NCI-H1417 treated with DMSO at 0.1 percent for 48 hours (cell line): ENCODE data around the gene GRK4.
"Not testable (repeated sequence)": the region's sequence is repeated elsewhere in the genome, so short reads cannot be mapped to it uniquely, and the experiment has no call there.

ENCODE experiments used
- DNase-seq: peaks from one replicate; lab custom pipeline; 2025; lab: John Stamatoyannopoulos, UW

Gene GRK4

DNA sequence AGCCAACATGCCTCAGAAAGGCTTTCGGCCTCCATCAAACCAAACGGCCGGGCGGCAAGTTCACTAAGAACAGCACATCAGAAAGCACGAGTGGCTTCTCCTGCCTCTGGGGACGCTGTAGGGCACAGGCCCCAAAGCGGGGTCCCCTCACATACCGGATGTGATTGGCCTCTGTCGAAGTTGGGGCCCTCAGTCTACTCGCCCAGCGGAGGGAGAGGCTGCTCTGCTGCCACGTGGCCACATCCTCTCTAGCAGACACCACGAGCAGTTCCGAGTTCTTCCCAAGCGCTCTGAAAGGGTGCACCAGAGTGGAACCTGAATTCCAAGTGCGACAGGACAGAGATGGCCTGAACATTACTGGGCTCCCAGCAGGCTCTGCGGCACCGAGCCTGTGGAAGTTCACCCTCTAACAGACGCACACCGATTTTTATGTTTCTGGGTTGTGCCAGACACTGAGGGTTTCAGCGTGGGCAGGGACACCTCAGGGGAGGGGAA lies 21.3 kb upstream of the GRK4 start:
- no peak for DNase-seq

DNA sequence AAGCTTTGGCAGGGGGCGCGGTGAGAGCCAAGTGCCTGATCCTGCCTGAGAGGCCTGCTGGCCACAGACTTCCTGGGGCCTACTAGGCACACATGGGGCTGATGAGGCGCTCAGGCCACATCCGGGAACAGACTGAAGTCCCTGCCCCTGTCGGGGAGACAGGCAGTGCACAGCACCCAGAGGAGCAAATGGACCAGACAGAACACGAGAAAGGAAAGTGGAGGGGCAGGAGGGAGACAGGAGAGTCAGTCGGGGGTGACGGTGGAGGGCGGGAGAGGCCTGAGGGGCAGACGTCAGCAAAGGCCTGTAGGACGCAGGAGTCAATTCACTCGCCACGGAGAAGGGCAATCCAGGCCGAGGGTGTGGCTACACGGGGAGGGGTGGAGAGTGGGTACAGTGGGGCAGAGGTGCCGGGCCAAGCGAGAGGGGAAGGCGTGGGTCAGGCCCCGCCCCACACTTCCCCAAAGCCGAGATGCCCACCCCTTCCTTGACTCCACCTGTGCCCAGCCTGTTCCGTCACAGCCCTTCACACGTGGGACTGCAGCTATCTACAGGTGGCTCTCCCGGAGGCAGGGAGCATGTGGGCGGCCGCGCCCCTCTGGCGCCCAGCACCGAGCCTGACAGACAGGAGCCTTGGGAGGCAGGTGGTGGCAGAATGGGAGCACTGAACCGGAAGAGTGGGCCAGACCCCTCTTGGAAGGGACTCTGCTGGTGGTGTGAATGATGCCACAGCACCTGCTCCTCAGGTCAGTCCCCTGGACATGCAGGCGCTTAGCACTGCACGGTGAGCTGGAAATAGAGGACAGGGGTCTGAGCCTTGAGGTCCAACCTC lies 20.6 kb upstream of the GRK4 start:
- DNase-seq = no peak

DNA sequence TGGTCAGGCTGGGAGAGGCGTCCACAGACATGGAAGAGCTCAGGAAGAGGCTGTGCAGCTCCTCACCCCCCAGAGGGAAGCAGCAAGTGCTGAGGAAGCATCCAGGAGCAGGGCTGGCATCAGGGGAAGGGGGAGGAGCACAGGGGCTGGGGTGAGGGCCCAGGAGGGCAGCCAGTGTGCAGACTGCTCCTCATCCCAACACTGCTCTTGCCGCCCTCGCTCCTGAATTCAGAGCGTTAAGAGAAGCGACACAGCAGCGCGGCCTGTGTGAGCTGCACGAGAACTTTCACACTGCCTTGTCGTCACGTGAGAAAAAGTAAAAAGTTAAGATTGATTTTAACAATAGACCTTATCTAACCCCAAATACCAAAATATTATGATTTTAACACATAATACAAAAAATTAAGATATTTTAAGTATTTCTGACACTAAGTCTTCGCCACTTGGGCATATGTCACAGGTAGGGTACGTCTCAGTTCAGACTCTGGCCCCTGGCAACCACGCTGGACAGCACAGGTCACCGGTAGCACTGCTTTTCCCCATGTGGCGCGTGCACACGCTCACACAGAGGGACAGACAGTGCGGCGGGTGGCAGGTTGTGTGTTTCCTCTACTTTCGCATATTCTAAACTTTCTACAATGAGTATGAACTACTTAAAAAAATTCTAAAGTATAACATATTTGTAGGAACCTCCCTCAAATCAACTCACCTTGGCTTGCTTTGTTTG lies 19.8 kb upstream of the GRK4 start:
- no peak for DNase-seq

DNA sequence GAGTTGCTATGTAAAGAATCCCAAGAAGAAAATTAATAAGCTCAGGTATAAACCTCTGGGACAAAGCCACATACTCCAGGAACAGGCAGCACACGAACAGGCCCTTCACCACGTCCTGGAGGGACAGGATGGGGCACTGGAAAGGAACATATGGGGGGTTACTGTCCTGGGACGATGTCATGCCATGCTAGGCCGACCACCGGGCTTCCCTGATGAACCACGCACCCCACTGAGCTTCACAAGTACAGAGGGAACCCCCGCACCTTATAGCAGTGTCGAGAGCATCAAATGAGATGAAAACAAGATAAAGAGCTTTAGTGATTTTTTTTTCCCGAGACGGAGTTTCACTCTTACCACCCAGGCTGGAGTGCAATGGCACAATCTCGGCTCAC lies 19.3 kb upstream of the GRK4 start:
- no peak for DNase-seq

DNA sequence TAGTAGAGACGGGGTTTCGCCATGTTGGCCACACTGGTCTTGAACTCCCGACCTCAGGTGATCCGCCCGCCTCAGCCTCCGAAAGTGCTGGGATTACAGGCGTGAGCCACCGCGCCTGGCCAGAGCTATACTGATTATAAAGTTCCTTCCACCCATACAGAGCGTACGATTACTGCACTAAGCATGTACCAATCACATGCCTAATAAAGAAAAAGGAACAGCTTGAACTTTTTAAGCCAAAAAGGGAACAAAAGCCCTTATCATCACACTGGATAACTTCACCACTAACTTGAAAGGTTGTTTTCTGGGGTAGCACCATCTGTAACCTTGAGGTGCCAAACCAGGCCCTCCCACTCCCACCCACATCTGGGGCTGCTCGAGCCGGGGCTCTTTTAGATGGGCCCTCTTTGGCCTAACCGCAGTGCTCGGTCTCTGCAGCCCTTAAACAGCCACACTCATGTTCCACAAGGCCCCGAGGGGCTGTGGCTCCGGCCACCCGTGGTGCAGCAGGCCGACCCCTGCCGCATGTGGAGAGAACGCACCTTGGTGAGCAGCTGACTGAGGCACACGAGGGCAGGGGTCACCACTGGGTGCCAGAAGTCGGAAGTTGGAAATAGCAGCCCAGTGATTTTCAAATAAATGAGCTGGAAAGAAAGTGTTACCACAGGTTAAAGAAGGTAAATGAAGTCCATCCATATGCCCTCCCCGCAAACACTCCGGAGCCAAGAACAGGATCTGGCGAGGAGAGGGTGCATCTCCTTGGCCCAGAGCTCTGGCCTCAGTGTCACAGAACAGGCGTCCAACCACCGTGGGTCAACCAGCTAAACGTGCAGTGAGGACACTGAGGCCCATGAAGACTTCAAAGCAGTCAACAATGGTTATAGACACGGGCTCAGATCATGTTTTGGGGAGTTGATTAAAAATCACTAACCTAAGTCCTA lies 18.5 kb upstream of the GRK4 start:
- no peak for DNase-seq

DNA sequence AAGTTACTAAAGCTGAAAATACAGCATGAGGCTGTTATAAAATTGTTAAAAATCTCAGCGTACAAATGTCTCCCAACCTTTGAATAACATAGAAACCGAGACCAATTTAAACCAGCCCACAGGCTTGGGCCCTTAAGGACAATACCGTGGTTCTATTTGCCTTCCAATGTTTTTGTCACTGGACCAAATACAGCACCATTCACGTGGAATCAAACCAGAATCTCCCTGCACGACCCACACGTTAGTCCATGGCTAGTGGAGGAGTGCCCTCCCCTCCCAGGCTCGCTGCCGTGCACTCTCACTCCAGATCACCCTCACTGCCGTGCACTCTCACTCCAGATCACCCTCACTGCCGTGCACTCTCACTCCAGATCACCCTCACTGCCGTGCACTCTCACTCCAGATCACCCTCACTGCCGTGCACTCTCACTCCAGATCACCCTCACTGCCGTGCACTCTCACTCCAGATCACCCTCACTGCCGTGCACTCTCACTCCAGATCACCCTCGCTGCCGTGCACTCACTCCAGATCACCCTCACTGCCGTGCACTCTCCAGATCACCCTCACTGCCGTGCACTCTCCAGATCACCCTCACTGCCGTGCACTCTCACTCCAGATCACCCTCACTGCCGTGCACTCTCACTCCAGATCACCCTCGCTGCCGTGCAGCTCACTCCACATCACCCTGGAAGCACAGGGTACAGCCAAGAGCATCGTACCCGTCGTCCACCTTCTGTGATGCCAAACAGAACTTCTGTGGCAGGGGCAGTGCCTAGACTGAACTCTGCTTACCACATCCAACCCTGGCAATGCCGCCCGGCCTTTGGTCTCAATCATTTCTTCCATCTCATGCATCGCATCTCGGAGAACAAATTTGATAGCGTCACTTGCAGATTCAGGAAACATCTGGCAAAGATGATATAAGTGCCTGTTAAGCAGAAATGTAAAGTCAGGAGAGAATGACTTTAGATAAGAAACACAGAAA lies 17.5 kb upstream of the GRK4 start:
- DNase-seq = not testable (repeated sequence)

DNA sequence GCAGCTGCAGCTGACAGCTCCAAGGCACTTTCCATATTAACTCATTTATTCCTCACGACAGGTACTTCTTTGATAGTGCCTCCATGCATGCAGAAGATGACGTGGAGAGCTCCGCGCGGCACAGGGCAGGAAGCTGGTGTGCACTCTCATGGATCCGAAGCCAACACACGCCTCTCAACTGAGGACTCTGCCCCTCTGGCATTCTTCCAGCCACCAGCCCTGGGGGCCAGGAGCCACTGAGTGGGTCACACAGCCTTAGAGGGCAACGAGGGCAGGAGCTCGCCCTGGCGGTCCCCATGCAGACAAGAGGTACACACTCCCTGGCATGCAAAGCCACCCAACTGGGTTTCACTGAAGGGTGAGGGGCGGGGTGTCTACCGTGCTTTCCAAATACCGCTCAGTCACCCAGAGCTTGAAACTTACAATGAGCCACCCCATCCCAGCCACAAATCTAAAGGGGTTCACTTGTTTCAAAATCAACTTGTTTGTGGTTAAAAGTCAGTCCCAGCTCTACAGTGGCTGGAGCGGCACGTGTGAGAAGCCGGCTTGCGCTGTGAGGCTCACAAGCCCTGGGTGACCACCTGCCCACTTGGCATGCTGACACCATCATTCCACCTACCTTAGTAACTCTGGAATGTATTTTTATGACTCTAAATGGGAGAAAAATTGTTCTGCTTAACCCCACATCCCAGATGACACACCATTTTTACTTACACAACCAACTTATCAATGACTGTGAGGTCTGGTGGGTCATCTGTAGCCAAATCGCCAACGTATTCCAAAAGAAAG lies 16.4 kb upstream of the GRK4 start:
- no peak for DNase-seq

DNA sequence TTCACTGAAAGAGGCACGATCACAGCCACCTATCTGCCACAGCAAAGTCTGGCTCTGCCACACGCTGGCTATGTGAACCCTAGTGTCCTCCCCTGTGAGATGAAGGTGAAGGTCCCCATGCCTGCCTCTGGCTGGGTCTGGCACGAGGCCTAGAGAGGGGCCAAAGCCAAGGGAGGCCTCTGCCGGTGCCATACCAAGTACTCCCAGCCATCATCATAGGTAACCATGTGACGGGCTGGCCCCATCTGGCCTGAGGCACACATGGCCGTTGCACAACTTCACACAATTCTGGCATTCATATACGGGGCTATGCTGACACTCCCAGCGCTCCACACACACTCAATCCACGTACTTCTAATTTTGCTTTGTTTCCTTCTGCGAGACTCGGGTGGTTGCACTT lies 15.4 kb upstream of the GRK4 start:
- no peak for DNase-seq

DNA sequence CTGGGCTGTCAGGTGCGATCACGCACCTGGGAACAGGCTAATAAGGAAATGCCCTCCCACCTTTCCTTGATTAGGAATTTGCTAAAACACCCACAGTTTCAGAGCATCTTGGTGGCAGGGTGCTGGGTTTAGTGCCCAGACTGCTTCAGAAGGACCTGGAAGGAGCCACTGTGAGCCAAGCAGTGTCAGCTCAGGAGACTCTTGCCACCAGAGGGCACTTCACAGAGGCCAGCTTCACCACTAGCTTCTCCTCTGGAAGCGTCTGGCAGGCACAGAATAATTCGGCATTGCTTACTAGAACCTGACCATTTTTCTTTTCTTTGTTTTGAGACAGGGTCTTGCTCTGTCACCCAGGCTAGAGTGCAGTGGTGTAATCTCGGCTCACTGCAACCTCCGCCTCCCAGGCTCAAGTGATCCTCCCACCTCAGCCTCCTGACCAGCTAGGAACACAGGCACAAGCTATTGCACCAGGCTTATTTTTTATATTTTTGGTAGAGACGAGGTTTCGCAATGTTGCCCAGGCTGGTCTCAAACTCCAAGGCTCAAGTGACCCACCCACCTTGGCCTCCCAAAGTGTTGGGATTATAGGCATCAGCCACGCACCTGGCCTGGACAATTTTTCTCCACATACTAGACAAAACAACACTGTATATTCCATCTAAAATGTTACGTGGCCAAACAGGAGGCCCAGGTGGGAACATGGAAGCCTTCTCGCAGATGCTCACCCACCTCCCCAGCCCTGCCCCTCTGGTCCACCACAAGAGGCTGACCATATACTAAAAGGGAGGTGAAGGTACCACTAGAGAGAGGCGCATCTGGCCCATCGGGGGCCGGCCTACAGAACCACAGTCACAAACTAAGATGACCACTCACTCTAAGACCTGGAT lies 14.2 kb upstream of the GRK4 start:
- DNase-seq = no peak

DNA sequence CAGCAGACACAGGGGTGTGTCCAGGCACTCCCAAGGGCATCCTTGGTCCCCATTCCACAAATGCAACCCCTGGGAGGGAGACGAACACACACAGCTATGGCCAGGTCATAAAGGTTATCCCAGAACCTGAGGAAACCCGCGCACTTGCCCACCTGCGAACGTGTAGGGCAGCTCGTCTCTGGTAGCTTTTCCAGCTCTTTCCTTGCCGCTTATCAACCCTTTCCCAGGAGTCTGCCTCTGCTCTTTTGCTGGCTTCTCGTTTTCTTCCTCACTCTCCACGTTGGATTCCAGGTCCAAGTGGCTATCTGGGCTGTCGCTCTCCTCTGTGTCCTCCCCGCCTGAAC lies 13.6 kb upstream of the GRK4 start:
- no peak for DNase-seq

DNA sequence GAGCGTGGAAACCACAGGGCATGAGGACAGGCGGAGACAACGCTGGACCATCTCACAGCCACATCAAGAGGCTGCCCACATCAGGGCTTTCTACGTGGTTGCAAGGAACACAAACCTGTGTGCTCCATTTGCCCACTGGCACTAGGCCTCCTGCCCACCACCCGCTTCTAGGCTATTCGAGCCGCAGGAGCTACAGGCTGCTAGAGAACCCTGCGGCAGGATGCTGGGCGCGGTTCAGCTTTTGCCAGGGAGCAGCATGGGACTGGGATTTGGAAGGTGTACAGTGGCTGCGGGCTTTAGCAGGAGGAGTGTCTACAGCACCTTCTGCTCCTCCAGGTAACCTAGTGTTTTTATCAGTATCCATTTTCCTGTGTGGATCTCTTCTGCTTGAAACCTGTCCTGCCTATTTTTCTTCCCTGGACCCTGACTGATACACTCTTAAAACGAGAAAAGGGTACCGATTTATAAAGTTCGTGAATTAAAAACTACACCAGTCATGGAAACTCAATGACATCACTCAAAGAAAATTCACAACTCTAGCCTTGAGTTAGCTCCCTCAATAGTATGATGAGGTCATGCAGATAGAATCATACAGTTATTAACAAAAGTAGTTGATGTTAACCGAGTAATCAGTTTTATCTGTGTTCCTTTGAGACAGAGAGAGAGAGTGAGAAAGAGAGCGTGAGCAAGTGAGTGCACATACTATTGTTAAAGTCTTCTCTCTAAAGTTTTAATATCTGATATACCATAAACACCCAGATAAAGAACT lies 13.0 kb upstream of the GRK4 start:
- DNase-seq = no peak

DNA sequence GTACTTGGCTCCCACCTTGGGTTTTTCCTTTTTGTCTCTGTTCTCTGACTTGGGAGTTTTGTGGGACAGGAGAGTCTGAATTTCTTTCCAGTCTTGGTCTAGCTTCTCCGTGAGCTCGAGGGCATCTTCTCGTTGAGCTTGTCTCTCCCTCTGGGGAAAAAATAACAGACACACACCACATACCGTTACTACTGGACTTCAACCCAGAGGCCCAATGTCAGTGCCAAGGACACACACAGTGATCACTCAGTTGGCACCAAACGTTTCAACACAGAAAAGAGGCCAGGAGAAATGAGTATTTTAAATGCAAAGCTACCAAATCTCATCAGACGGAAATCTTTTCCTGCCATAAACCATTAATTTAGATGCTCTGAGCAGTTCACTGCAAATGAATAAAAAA lies 9.9 kb upstream of the GRK4 start:
- no peak for DNase-seq

DNA sequence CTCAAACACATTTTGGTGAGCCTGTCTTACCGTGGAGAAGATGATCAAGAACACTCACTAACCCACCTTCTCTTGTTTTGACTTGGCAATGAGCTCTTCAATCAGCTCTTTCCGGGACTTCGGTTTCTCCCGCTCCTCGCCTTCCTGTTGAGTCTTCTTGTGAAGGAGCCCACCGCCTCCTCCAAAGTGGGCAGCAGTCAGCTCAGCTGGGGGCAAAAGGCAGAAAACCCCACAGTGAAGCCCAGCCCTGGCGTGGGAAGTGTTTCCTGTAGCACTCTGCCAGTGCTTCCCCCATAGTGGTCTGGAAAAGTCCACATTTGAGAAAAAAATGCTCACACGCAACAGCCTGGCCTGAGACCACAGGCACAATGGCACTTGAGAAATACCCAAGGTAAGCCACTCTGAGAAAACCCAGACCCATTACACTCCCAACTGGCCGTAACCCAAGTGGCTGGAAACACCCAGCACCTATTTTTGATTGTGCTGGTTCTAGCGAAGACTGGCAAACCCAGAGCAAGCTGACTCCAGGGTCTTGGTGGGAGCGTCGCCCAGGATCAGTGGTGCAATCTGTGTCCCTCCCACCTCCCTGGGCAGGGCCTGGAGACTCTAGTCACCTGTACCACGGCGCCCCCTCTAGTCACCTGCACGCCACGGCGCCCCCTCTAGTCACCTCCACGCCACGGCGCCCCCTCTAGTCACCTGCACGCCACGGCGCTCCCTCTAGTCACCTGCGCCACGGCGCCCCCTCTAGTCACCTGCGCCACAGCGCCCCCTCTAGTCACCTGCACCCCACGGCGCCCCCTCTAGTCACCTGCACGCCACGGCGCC lies 8.8 kb upstream of the GRK4 start:
- no peak for DNase-seq

DNA sequence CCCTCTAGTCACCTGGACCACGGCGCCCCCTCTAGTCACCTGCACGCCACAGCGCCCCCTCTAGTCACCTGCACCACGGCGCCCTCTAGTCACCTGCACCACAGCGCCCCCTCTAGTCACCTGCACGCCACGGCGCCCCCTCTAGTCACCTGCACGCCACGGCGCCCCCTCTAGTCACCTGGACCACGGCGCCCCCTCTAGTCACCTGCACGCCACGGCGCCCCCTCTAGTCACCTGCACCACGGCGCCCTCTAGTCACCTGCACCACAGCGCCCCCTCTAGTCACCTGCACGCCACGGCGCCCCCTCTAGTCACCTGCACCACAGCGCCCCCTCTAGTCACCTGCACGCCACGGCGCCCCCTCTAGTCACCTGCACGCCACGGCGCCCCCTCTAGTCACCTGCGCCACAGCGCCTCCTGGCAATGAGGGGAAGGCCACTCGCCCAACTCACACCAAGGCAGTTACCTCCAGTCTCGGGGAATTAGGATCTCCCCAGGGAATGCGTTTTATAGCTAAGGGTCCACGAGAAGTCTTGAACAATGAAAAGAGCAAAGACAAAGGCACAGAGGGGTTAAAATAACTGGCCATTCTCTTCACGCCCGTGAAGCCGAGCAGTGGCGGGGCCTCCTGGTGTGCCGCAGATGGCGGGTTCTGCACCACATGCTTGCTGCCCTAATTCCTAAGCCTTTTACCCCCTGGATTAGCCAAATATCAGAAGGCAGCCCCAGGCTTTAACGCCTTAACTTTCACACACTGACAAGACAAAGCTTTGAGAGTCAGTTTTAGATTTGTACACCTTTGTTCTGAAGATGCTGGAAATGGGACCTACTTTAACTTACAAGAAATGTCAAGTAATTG lies 8.0 kb upstream of the GRK4 start:
- not testable (repeated sequence) for DNase-seq

DNA sequence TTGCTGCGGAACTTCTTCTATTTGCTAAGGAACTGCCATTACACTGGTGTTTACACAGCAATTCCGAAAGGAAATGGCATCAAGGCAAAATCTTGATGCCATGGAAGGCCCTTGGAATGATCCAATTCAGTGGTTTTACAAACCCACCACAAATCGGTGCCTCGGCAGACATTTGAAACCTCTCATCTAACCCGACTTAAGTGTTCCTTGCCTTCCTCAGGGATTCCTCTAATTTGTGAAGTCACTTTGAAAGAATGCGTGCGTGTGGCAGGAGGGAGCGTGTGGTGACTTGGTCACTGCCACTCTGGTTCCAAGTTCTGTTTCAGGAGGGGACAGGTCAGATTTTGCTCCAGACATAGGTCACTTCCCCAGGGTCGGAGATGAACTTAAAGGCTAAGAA lies 4.9 kb upstream of the GRK4 start:
- no peak for DNase-seq

DNA sequence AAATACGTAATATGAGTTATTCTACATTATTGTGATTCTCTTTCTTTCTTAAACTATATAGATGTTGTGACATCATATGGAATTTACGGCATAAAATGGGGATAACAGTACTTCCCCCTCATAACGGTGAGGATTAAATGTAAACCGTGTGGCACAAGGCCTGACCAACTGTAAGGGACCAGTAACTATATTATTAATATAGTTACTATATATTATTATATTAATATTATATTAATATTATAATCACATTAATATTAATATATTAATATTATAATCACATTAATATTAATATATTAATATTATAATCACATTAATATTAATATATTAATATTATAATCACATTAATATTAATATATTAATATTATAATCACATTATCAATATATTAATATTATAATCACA lies 2.9 kb upstream of the GRK4 start:
- DNase-seq = not testable (repeated sequence)

DNA sequence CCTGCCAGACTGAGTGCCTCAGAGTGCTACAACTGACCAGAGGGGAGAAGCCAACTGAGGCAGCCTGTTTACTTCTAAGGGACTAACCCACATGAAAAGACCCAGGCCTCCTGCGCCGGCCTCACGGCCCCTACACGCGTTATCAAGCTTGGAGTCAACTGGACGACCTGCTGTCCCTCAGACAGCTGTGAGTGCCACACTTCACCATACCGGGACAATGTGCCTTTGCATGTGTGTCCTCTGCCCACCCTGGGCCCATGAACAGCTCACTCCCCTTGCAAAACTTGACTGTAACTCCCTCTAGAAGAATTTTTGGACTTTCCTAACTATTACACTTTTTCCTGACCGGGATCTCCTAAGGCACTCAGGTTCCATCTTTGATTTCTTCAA lies 2.0 kb upstream of the GRK4 start:
- DNase-seq = no peak
